GM19025 (cell line): Measurements from ENCODE around the gene SLC26A11.
A peak's percentile ranks its signal among the peaks of the same experiment; 100 is the strongest.
"Not testable (repeated sequence)": the region's sequence is repeated elsewhere in the genome, so short reads cannot be mapped to it uniquely, and the experiment has no call there.

Experiments
- ATAC-seq: cut with Tn5 transposase; IDR thresholded peaks from one replicate; pipeline ENCODE4 v1.9.1; 2021; ENCODE audit warnings: mild to moderate bottlenecking, low read depth, moderate library complexity; ENCODE audit not compliant: unreplicated experiment

Gene SLC26A11

GRCh38 chr17:80236911-80237310 is 16.7 kb downstream of the SLC26A11 start:
- no peak for ATAC-seq

GRCh38 chr17:80237386-80237785 is 17.2 kb downstream of the SLC26A11 start:
- ATAC-seq, result no peak

GRCh38 chr17:80242505-80242904 is 22.3 kb downstream of the SLC26A11 start:
- ATAC-seq, result no peak

- no peak for ATAC-seq
Measured at GRCh38 chr17:80243526-80244433, 23.6 kb downstream of the SLC26A11 start.

GRCh38 chr17:80244448-80244847 is 24.2 kb downstream of the SLC26A11 start:
- ATAC-seq, result not testable (repeated sequence)

GRCh38 chr17:80244871-80245509 is 24.8 kb downstream of the SLC26A11 start:
- ATAC-seq, result no peak

- ATAC-seq, result no peak
Measured at GRCh38 chr17:80245566-80246265, 25.5 kb downstream of the SLC26A11 start.

GRCh38 chr17:80246266-80246681 is 26.0 kb downstream of the SLC26A11 start:
- no peak for ATAC-seq

GRCh38 chr17:80246726-80247125 is 26.5 kb downstream of the SLC26A11 start:
- no peak for ATAC-seq

GRCh38 chr17:80247561-80247960 is 27.3 kb downstream of the SLC26A11 start:
- ATAC-seq, result no peak

- ATAC-seq, result no peak
Measured at GRCh38 chr17:80248001-80248893, 28.0 kb downstream of the SLC26A11 start.

- no peak for ATAC-seq
Measured at GRCh38 chr17:80248894-80249710, 28.9 kb downstream of the SLC26A11 start.

- no peak for ATAC-seq
Measured at GRCh38 chr17:80251966-80252365, 31.7 kb downstream of the SLC26A11 start.

- no peak for ATAC-seq
Measured at GRCh38 chr17:80252871-80253270, 32.6 kb downstream of the SLC26A11 start.

GRCh38 chr17:80253631-80254395 is 33.6 kb downstream of the SLC26A11 start:
- no peak for ATAC-seq

- peak; percentile 51 for ATAC-seq
Measured at GRCh38 chr17:80254396-80255251, 34.4 kb downstream of the SLC26A11 start.

GRCh38 chr17:80256034-80256350 is 35.8 kb downstream of the SLC26A11 start:
- ATAC-seq, result no peak

- ATAC-seq, result no peak
Measured at GRCh38 chr17:80257716-80258213, 37.5 kb downstream of the SLC26A11 start.
